Midbrain (tissue), 1 donor: Measurements from ENCODE around the gene PIBF1.

Experiments used
- DNase-seq: peaks from one replicate; lab custom pipeline; 2025; lab: John Stamatoyannopoulos, UW

Gene PIBF1

DNA sequence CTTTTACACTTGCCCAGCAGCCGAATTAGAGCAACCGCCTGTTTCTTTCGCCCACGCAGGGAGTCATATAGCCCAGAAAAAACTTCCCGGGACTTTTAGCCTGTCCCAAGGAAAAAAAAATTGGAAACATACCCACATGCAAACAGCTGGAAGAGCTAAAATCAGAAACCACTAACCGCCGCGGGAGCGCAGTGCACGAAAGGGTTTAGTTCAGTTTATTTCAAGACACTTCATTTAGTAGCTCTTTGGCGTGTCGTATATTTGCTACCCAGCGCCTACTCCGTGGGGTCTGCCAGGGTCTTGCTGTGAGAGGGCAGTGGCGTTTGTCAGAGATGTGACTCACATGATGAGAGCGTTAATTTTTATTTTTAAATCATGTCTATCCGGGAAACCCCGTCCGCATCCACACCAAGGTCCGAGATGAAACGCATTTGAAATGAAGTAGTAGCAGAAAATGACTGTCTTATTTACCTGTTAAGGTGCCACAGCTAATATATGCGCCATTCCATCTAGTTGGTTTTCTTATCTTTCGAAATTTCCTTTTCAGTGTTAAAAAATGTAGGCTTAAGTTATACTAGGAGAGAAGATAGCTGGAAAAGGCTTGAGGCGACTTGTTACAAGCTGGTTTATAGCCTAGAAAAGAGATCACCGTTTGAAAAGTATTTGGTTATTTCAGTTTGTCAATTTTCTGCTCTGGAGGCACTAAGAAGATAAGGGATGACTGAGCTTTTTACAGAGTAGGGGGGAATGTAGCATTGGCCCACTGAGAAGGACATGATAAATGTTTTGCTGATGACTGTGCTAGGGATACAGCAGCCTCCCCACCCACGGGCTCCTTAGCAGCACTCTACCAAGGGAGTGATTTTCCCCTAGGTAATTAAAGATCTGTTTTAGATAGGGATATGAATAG lies 278.6 kb downstream of the PIBF1 start:
- DNase-seq, result no peak

DNA sequence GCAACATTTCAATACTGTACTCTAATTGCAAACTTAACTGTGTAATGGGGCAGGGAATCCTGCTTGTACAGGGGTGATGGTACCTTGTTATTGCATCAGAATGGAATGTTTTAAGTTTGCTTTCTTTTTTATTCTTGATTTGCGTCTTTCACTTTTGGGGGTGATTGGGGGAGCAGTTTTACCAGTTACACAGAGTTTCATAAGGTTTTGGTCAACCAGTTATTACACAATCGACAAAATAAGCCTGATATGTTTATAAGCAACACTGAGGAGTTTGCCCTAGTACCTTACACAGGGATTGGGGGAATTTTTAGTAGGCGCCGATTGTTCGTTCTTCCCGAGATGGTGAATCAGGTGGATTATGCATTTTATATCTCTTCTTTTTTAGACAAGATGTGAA lies 279.5 kb downstream of the PIBF1 start:
- DNase-seq, result no peak

DNA sequence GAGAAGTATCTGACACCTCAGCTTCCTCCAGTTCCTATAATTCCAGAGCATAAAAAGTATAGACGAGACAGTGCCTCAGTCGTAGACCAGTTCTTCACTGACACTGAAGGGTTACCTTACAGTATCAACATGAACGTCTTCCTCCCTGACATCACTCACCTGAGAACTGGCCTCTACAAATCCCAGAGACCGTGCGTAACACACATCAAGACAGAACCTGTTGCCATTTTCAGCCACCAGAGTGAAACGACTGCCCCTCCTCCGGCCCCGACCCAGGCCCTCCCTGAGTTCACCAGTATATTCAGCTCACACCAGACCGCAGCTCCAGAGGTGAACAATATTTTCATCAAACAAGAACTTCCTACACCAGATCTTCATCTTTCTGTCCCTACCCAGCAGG lies 279.9 kb downstream of the PIBF1 start:
- no peak for DNase-seq

DNA sequence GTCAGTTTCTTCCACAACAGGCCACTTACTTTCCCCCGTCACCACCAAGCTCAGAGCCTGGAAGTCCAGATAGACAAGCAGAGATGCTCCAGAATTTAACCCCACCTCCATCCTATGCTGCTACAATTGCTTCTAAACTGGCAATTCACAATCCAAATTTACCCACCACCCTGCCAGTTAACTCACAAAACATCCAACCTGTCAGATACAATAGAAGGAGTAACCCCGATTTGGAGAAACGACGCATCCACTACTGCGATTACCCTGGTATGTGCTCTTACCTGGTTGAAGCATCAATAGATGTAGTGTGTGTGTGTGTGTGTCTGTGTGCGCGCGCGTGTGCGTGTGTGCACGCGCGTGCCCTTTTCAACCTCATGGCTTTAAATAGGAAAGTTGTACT lies 280.5 kb downstream of the PIBF1 start:
- DNase-seq, result no peak

DNA sequence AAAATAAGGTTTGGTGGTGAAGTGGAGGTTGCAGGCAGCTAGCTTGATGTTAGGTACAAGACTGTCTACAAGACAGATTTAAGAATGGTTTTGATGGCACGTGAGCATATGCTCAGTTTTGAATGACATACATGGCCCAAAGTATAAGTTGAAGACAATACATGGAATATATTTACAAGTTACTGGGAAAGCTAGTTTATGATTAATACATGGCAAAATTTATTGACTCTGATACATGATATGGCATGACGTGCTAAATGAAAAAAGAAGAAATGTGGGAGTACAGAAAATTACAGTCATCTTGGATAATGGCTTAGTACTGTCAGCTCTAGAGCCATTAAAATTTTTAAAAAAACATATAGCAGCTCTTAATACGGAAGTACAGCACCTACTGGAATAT lies 281.2 kb downstream of the PIBF1 start:
- no peak for DNase-seq

DNA sequence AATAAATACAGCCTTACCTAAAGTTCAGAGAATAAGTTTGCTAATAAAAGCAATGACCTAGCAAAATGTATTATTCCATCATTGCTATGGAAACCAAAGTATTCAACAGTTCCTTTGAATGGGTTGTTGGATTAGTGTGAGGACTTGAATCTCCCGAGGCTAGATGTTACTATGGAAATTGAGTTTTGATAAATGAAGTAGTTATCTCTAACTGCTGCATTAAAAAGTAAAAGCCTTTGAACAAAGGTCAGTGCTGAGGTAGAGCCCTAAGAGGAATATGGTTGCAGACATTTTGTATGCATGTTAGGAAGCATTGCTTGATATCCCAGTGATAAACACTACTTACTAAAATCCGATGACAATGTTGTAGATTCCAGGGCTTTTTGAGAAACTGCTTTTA lies 283.1 kb downstream of the PIBF1 start:
- DNase-seq, result no peak

DNA sequence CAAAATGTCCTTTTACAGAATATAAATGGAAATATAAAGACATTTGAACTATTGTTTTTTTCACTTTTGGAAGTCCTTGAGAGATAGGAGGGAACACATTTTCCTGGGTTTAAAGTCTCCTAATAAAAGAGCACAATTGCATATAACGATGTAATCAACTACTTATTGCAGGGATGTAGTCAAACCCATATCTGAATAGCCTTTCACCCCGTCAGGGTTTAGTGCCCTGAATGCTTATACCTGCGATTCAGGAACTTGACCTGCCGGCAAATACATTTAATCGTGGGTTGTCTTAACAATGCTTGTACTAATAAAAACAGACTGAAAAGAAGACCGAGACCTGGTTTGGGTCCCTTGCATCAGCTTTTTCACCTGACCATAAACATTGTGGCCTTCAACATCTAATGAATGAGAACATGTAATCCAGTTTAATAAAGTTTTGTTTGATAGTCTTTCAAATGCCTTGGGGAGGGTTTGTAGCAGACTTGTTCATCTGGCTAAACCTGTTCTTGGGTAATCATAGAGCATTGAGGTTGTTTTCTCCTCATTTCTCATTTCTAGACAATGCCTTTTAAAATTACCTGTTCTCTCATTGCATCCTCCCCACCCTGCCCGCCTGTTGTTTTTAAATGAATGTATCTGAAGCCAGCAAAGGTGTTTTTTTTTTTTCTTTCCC lies 283.9 kb downstream of the PIBF1 start:
- no peak for DNase-seq
